ENCODE measurements around the gene S100A14. TPM values are rescaled to one million over a fixed set of nuclear protein-coding genes. Genes with fewer than 3 reads are reported as not detected.
A peak's percentile ranks its signal among the peaks of the same experiment; 100 is the strongest.

Gene S100A14
- total and polyA plus RNA-seq, 2 of the 13 experiments (the other 11 are each of a cell fraction or from before 2014, with no cell fraction given) = 1.4 to 7.7 TPM

- TF ChIP-seq ZNF609 (CRISPR knock-in tag; IDR thresholded peaks at IDR 0.05; ENCODE audit: borderline replicate concordance) (peak; percentile 59; the same call in 1 of the 2 replicates), RFX1 (IDR thresholded peaks at IDR 0.05) (no peak), TP53 (CRISPR knock-in tag; conservative IDR thresholded peaks at IDR 0.05) (no peak), SAP130 (CRISPR knock-in tag; IDR thresholded peaks at IDR 0.05; ENCODE audit: low read depth) (no peak), MEIS2 (CRISPR knock-in tag; IDR thresholded peaks at IDR 0.05) (no peak; the same call in 1 of the 2 replicates), THAP7 (CRISPR knock-in tag; IDR thresholded peaks at IDR 0.05) (no peak), ZNF496 (CRISPR knock-in tag; IDR thresholded peaks at IDR 0.05; ENCODE audit: insufficient replicate concordance) (no peak), CHD4 (IDR thresholded peaks at IDR 0.05; ENCODE audit: borderline replicate concordance, low read length) (no peak), NR2C2 (CRISPR knock-in tag; IDR thresholded peaks at IDR 0.05; ENCODE audit: borderline replicate concordance) (peak; percentile 37), PRDM15 (CRISPR knock-in tag; IDR thresholded peaks at IDR 0.05) (no peak), GABPB1 (CRISPR knock-in tag; IDR thresholded peaks at IDR 0.05) (peak; percentile 29; the same call in 1 of the 2 replicates), PAXIP1 (CRISPR knock-in tag; conservative IDR thresholded peaks at IDR 0.05) (peak; percentile 93), ZBTB43 (CRISPR knock-in tag; conservative IDR thresholded peaks at IDR 0.05) (no peak), SRSF1 (optimal IDR thresholded peaks at IDR 0.05; ENCODE audit: low read depth, low read length) (peak; percentile 80), ZMAT3 (CRISPR knock-in tag; conservative IDR thresholded peaks at IDR 0.05) (no peak; the same call in 1 of the 2 replicates)
These were observed 3.3 kb downstream of the S100A14 start, which contains the start of gene S100A16 (continued) for GRCh38 chr1:153612755-153613331.

Measured in HepG2 (cell line).